Activated CD8-positive, alpha-beta memory T cell treated with anti-CD3 and anti-CD28 coated beads for 1 hour (primary cell): Measurements from ENCODE around the gene WDFY2.
"Not testable (repeated sequence)": the region's sequence is repeated elsewhere in the genome, so short reads cannot be mapped to it uniquely, and the experiment has no call there.

Source experiments
- DNase-seq, 2 donors: peaks; one replicate each; pipeline ENCODE4 v3.0.0-alpha.2; 2020; ENCODE audit warnings: low read depth in 1 of 2; ENCODE audit errors: extremely low read depth in 1 of 2

The WDFY2 gene

GRCh38 chr13:51562011-51562671 lies 22.1 kb upstream of the WDFY2 start:
- DNase-seq: no peak

- DNase-seq: no peak
These were observed 20.0 kb upstream of the WDFY2 start for GRCh38 chr13:51564252-51564651.

GRCh38 chr13:51564671-51565070 lies 19.6 kb upstream of the WDFY2 start:
- no peak for DNase-seq

- not testable (repeated sequence) for DNase-seq
These were observed 15.3 kb upstream of the WDFY2 start for GRCh38 chr13:51569001-51569400.

- DNase-seq: no peak
These were observed 7.5 kb upstream of the WDFY2 start for GRCh38 chr13:51576754-51577153.

GRCh38 chr13:51577690-51578089 lies 6.6 kb upstream of the WDFY2 start:
- no peak for DNase-seq

GRCh38 chr13:51579676-51580075 lies 4.6 kb upstream of the WDFY2 start:
- no peak for DNase-seq

- no peak for DNase-seq
These were observed 3.0 kb upstream of the WDFY2 start for GRCh38 chr13:51581148-51581820.

GRCh38 chr13:51583469-51583874 lies 790 bp upstream of the WDFY2 start:
- DNase-seq: no peak

- peak; percentile 27 to 49 for DNase-seq
These were observed 740 bp downstream of the WDFY2 start for GRCh38 chr13:51584731-51585672.

- DNase-seq: no peak
These were observed 1.4 kb downstream of the WDFY2 start for GRCh38 chr13:51585696-51586095.

- no peak for DNase-seq
These were observed 3.1 kb downstream of the WDFY2 start for GRCh38 chr13:51587372-51587771.

- no peak for DNase-seq
These were observed 4.2 kb downstream of the WDFY2 start for GRCh38 chr13:51588406-51588949.

- DNase-seq: no peak
These were observed 5.5 kb downstream of the WDFY2 start for GRCh38 chr13:51589793-51590192.

GRCh38 chr13:51590231-51590970 lies 6.1 kb downstream of the WDFY2 start:
- no peak for DNase-seq

- no peak for DNase-seq
These were observed 6.8 kb downstream of the WDFY2 start for GRCh38 chr13:51590971-51591627.

GRCh38 chr13:51591938-51592337 lies 7.7 kb downstream of the WDFY2 start:
- not testable (repeated sequence) for DNase-seq

GRCh38 chr13:51594432-51594831 lies 10.2 kb downstream of the WDFY2 start:
- DNase-seq: no peak

GRCh38 chr13:51595416-51595815 lies 11.2 kb downstream of the WDFY2 start:
- no peak for DNase-seq

GRCh38 chr13:51596541-51596940 lies 12.3 kb downstream of the WDFY2 start:
- no peak for DNase-seq
